GM19324 (cell line): Measurements from ENCODE around the gene KIF14.

Source experiments
- ATAC-seq: cut with Tn5 transposase; IDR thresholded peaks from one replicate; pipeline ENCODE4 v1.9.1; 2021; ENCODE audit warnings: mild to moderate bottlenecking, moderate library complexity; ENCODE audit not compliant: unreplicated experiment, low FRiP score

The KIF14 gene

DNA sequence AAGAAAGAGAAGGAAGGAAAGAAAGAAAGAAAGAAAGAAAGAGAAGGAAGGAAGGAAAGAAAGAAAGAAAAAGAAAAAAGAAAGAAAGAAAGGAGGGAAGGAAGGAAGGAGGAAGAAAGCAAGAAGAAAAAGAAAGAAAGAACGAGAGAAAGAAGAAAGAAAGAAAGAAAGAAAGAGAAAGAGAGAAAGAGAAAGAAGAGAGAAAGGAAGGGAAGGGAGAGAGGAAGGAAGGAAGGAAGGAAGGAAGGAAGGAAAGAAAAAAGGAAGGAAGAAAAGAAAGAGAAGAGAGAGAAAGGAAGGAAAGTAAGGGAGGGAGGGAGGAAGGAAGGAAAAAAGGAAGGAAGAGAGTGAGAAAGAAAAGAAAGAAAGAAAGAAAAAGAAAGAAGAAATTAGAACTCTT lies 115.3 kb downstream of the KIF14 start:
- ATAC-seq = no peak
